WTC11 (cell line): Measurements from ENCODE around the gene ZBTB16. TPM values are rescaled to one million over a fixed set of nuclear protein-coding genes. Genes with fewer than 3 reads are reported as not detected.

Experiments used
- ATAC-seq: fragments of 200-7000 bp; cut with Tn5 transposase; 2 replicates; pipeline ENCODE4 v1.10.0; 2021; ENCODE audit warnings: mild to moderate bottlenecking, moderate library complexity
- CTCF ChIA-PET: fragments of 300-600 bp; sonication (Branson Sonifier 250); formaldehyde crosslinking; loops from one replicate; lab custom pipeline; 2021; ENCODE audit warnings: antibody characterized with exemption; lab: Charles Lee
- POLR2A ChIA-PET: fragments of 350-600 bp; sonication (Branson Sonifier 250); formaldehyde crosslinking; loops from one replicate; lab custom pipeline; 2021; ENCODE audit warnings: antibody characterized with exemption; lab: Charles Lee
- DNase-seq: peaks from one replicate; pipeline ENCODE4 v3.0.0; 2021; ENCODE audit warnings: low spot score
- H3K27ac Mint-ChIP-seq: 2 replicates; pipeline ENCODE4 v1.8.0; 2021; ENCODE audit warnings: mixed read lengths
- H3K27me3 Mint-ChIP-seq: 2 replicates; pipeline ENCODE4 v1.8.0; 2021; ENCODE audit warnings: low read depth, mild to moderate bottlenecking, moderate library complexity, mixed read lengths
- H3K36me3 Mint-ChIP-seq: 2 replicates; pipeline ENCODE4 v1.8.0; 2021; ENCODE audit warnings: mixed read lengths
- H3K4me1 Mint-ChIP-seq: 2 replicates; pipeline ENCODE4 v1.8.0; 2022; ENCODE audit warnings: mixed read lengths
- H3K4me3 Mint-ChIP-seq: 2 replicates; pipeline ENCODE4 v1.8.0; 2021; ENCODE audit warnings: mild to moderate bottlenecking, moderate library complexity, mixed read lengths
- H3K9me3 Mint-ChIP-seq: 2 replicates; pipeline ENCODE4 v1.8.0; 2021; ENCODE audit warnings: mixed read lengths
- AFF4 ChIP-seq: sonication (generic); formaldehyde crosslinking; IDR thresholded peaks from 2 replicates; pipeline ENCODE4 v1.8.1; 2023; ENCODE audit warnings: mild to moderate bottlenecking, missing genetic modification reagents, borderline replicate concordance
- ATF2 ChIP-seq: sonication (generic); formaldehyde crosslinking; IDR thresholded peaks from 2 replicates; pipeline ENCODE4 v1.8.1; 2022; ENCODE audit warnings: low read depth, missing genetic modification reagents, borderline replicate concordance
- CDX4 ChIP-seq: fragments of 250-450 bp; sonication (Bioruptor Pico); IDR thresholded peaks from 2 replicates; pipeline ENCODE4 v1.9.0; 2021; ENCODE audit warnings: moderate library complexity, mild to moderate bottlenecking, inconsistent platforms, borderline replicate concordance
- E2F4 ChIP-seq: sonication (generic); formaldehyde crosslinking; IDR thresholded peaks from 2 replicates; pipeline ENCODE4 v1.8.1; 2022; ENCODE audit warnings: low read depth, mild to moderate bottlenecking, moderate library complexity, missing genetic modification reagents, borderline replicate concordance
- E2F5 ChIP-seq: sonication (generic); formaldehyde crosslinking; IDR thresholded peaks from 2 replicates; pipeline ENCODE4 v1.8.1; 2022; ENCODE audit warnings: mild to moderate bottlenecking, moderate library complexity, missing genetic modification reagents
- GRHL2 ChIP-seq: fragments of 250-450 bp; sonication (Bioruptor Pico); IDR thresholded peaks from 2 replicates; pipeline ENCODE4 v1.8.0; 2022; ENCODE audit warnings: mild to moderate bottlenecking, moderate library complexity; ENCODE audit not compliant: insufficient replicate concordance, severe bottlenecking
- MAX ChIP-seq: sonication (generic); formaldehyde crosslinking; IDR thresholded peaks from 2 replicates; pipeline ENCODE4 v1.8.0; 2022; ENCODE audit warnings: mild to moderate bottlenecking, missing genetic modification reagents
- MXD4 ChIP-seq: fragments of 250-450 bp; sonication (Bioruptor Pico); IDR thresholded peaks from 2 replicates; pipeline ENCODE4 v1.8.0; 2021; ENCODE audit warnings: mild to moderate bottlenecking, moderate library complexity, borderline replicate concordance
- NR1H2 ChIP-seq: sonication (generic); formaldehyde crosslinking; IDR thresholded peaks from 2 replicates; pipeline ENCODE4 v1.9.0; 2021; ENCODE audit warnings: mild to moderate bottlenecking, moderate library complexity, missing genetic modification reagents
- RELA ChIP-seq: sonication (generic); formaldehyde crosslinking; IDR thresholded peaks from 2 replicates; pipeline ENCODE4 v1.8.1; 2022; ENCODE audit warnings: missing genetic modification reagents, mild to moderate bottlenecking, borderline replicate concordance
- TCF7 ChIP-seq: sonication (generic); formaldehyde crosslinking; IDR thresholded peaks from 2 replicates; pipeline ENCODE4 v1.8.0; 2022; ENCODE audit warnings: mild to moderate bottlenecking, low read depth, missing genetic modification reagents, moderate library complexity
- TEAD1 ChIP-seq: sonication (generic); formaldehyde crosslinking; IDR thresholded peaks from 2 replicates; pipeline ENCODE4 v1.8.0; 2022; ENCODE audit warnings: mild to moderate bottlenecking, missing genetic modification reagents
- TEAD4 ChIP-seq: sonication (generic); formaldehyde crosslinking; IDR thresholded peaks from 2 replicates; pipeline ENCODE4 v1.8.0; 2022; ENCODE audit warnings: mild to moderate bottlenecking, missing genetic modification reagents
- USF2 ChIP-seq: sonication (generic); formaldehyde crosslinking; IDR thresholded peaks from 2 replicates; pipeline ENCODE4 v1.8.1; 2023; ENCODE audit warnings: mild to moderate bottlenecking, missing genetic modification reagents, moderate library complexity
- ZNF263 ChIP-seq: sonication (generic); formaldehyde crosslinking; IDR thresholded peaks from 2 replicates; pipeline ENCODE4 v1.8.1; 2022; ENCODE audit warnings: low read depth, mild to moderate bottlenecking, moderate library complexity, missing genetic modification reagents
- ZNF281 ChIP-seq: sonication (generic); formaldehyde crosslinking; IDR thresholded peaks from 2 replicates; pipeline ENCODE4 v1.8.0; 2023; ENCODE audit warnings: mild to moderate bottlenecking, missing genetic modification reagents
- ZNF425 ChIP-seq: fragments of 250-450 bp; sonication (Bioruptor Pico); conservative IDR thresholded peaks from 2 replicates; pipeline ENCODE4 v1.9.0; 2021; ENCODE audit warnings: mild to moderate bottlenecking
- ZNF671 ChIP-seq: fragments of 250-450 bp; sonication (Bioruptor Pico); IDR thresholded peaks from 2 replicates; pipeline ENCODE4 v1.8.0; 2021; ENCODE audit warnings: mild to moderate bottlenecking
- total RNA-seq: library from RNA; stranded (reverse); gene quantifications from 3 replicates; pipeline ENCODE4 v1.2.3, GENCODE V29; 2021

ZBTB16 gene
- total RNA-seq, 1 experiment from 2014 or later = 0.57 TPM

GRCh38 chr11:114253771-114254170 is 194.3 kb downstream of the ZBTB16 start:
- ChIA-PET POLR2A (no interaction called here), CTCF (no interaction called here)
- DNase-seq = no peak
- no peaks in the 10 kb centered on the region for H3K9me3 Mint-ChIP-seq
- H3K27ac Mint-ChIP-seq = no peak overlapping the region
- peaks cover 35% of the 10 kb centered on the region for H3K4me1 Mint-ChIP-seq
- ATAC-seq = no peak
- TF ChIP-seq E2F4 (CRISPR knock-in tag) (no peak), CDX4 (CRISPR knock-in tag) (no peak), ZNF671 (no peak), RELA (CRISPR knock-in tag) (no peak), USF2 (CRISPR knock-in tag) (no peak), MXD4 (CRISPR knock-in tag) (no peak), E2F5 (no peak), ATF2 (CRISPR knock-in tag) (no peak), AFF4 (CRISPR knock-in tag) (no peak), TEAD4 (no peak)
- no peaks in the 10 kb centered on the region; the same call in 1 of the 2 replicates for H3K27me3 Mint-ChIP-seq
- H3K36me3 Mint-ChIP-seq = no peaks in the 10 kb centered on the region
- no peak overlapping the region for H3K4me3 Mint-ChIP-seq

GRCh38 chr11:114254571-114255146 is 195.1 kb downstream of the ZBTB16 start:
- Mint-ChIP-seq H3K36me3 (no peaks in the 10 kb centered on the region), H3K4me3 (no peak overlapping the region), H3K9me3 (no peaks in the 10 kb centered on the region), H3K4me1 (peaks cover 35% of the 10 kb centered on the region), H3K27me3 (no peaks in the 10 kb centered on the region; the same call in 1 of the 2 replicates), H3K27ac (no peak overlapping the region)
- DNase-seq = no peak
- ATAC-seq = no peak
- ChIA-PET CTCF (no interaction called here), POLR2A (no interaction called here)
- TF ChIP-seq ZNF281 (CRISPR knock-in tag) = no peak
- TF ChIP-seq TCF7 (CRISPR knock-in tag) = no peak
- TF ChIP-seq ZNF425 (CRISPR knock-in tag) = no peak
- TF ChIP-seq NR1H2 (CRISPR knock-in tag) = no peak
- TF ChIP-seq GRHL2 (CRISPR knock-in tag) = no peak
- no peak for TF ChIP-seq MAX (CRISPR knock-in tag)
- no peak for TF ChIP-seq ZNF263 (CRISPR knock-in tag)
- TF ChIP-seq TEAD1 = no peak
